HFFc6 (cell line): Measurements from ENCODE around the gene NDRG2. TPM values are rescaled to one million over a fixed set of nuclear protein-coding genes. Genes with fewer than 3 reads are reported as not detected.

ENCODE experiments used
- DNase-seq: peaks from one replicate; pipeline ENCODE4 v3.0.0-alpha.2; 2018
- H3K27ac Mint-ChIP-seq: 2 replicates; pipeline ENCODE4 v1.8.0; 2020; ENCODE audit warnings: mild to moderate bottlenecking, mixed read lengths
- H3K27me3 Mint-ChIP-seq: 2 replicates; pipeline ENCODE4 v1.8.0; 2021; ENCODE audit warnings: mild to moderate bottlenecking, moderate library complexity, mixed read lengths; ENCODE audit not compliant: insufficient read depth
- H3K36me3 Mint-ChIP-seq: 2 replicates; pipeline ENCODE4 v1.8.0; 2021; ENCODE audit warnings: low read depth, mixed read lengths
- H3K4me1 Mint-ChIP-seq: 2 replicates; pipeline ENCODE4 v1.8.0; 2020; ENCODE audit warnings: low read depth, mixed read lengths
- H3K4me3 Mint-ChIP-seq: 2 replicates; pipeline ENCODE4 v1.8.0; 2020; ENCODE audit warnings: mild to moderate bottlenecking, moderate library complexity, mixed read lengths
- H3K9me3 Mint-ChIP-seq: 2 replicates; pipeline ENCODE4 v1.8.0; 2020; ENCODE audit warnings: mild to moderate bottlenecking, mixed read lengths
- microRNA-seq: library from miRNA; unstranded; fragments of <30 nt; microRNA quantifications from one replicate; pipeline ENCODE4, GENCODE V29; 2019
- total RNA-seq, 6 experiments: library from RNA; stranded (reverse); fragmentation: NEBNext Ultra II Directional; extraction: Animal tissue kit (Norgen Biotek cat#: 25700); gene quantifications; 2 replicates in 1 of 6; 3 replicates in 5 of 6; pipeline ENCODE4 v1.2.3, GENCODE V29; 2021
- TF ChIP-seq, protein P1 (sequence below): fragments of 200-600 bp; sonication (generic); IDR thresholded peaks from 2 replicates; pipeline ENCODE4 v1.5.0; 2021; ENCODE audit warnings: antibody characterized with exemption, mild to moderate bottlenecking

Gene NDRG2
- total RNA-seq, 6 experiments from 2014 or later: 0.11 to 0.31 (median 0.23) TPM; not detected in 2

DNA sequence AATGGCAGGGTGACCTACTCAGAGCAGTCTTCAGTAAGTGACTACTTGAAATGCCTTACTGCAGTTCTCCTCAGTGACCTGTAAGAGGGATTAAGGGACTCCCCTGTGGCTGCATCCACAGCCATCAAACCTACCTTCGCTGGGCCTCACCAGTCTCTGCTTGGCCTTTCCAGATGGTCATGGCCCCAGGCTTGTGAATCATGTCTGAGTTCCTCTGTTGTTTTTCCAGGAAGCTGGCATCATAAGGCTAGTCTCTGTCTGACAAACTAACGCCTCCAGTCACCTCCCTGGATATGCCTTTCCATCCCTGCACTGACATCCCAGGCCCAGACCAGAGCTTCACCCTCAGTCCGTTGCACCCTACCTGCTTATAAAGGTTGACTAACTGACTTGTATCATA lies 55.5 kb downstream of the NDRG2 start:
- no peaks in the 10 kb centered on the region for H3K36me3 Mint-ChIP-seq
- H3K4me1 Mint-ChIP-seq: peaks cover 32% of the 10 kb centered on the region
- no peaks in the 10 kb centered on the region for H3K9me3 Mint-ChIP-seq
- no peak for DNase-seq
- TF ChIP-seq, protein P1, sequence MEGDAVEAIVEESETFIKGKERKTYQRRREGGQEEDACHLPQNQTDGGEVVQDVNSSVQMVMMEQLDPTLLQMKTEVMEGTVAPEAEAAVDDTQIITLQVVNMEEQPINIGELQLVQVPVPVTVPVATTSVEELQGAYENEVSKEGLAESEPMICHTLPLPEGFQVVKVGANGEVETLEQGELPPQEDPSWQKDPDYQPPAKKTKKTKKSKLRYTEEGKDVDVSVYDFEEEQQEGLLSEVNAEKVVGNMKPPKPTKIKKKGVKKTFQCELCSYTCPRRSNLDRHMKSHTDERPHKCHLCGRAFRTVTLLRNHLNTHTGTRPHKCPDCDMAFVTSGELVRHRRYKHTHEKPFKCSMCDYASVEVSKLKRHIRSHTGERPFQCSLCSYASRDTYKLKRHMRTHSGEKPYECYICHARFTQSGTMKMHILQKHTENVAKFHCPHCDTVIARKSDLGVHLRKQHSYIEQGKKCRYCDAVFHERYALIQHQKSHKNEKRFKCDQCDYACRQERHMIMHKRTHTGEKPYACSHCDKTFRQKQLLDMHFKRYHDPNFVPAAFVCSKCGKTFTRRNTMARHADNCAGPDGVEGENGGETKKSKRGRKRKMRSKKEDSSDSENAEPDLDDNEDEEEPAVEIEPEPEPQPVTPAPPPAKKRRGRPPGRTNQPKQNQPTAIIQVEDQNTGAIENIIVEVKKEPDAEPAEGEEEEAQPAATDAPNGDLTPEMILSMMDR: no peak
- no peak overlapping the region; the same call in 1 of the 2 replicates for H3K4me3 Mint-ChIP-seq
- H3K27me3 Mint-ChIP-seq: peaks cover 26% of the 10 kb centered on the region
- no peak overlapping the region for H3K27ac Mint-ChIP-seq

Small RNA genes within 50 kb of the gene (microRNA-seq; reads per million reads assigned to microRNA genes)
- not detected for gene MIR6717

Other genes starting within 250 kb of the NDRG2 start
- not detected for gene RNASE6, start 243.8 kb downstream of the NDRG2 start, total RNA-seq
- not detected for gene RNASE1, start 222.2 kb downstream of the NDRG2 start, total RNA-seq
- not detected for gene RNASE3, start 133.7 kb downstream of the NDRG2 start, total RNA-seq
- not detected for gene RNASE2, start 69.6 kb downstream of the NDRG2 start, total RNA-seq
- 10 to 100 TPM; 29.3 to 34.0 (median 32.7) TPM for gene METTL17, start 35.1 kb downstream of the NDRG2 start, total RNA-seq
- under 1 TPM in 1 of 6 experiments, not detected in 5; 0.15 TPM for gene SLC39A2, start 25.8 kb downstream of the NDRG2 start, total RNA-seq
- gene TPPP2, start 5.2 kb upstream of the NDRG2 start, total RNA-seq: not detected
- gene RNASE13, start 9.7 kb upstream of the NDRG2 start, total RNA-seq: not detected
- not detected for gene RNASE7, start 17.3 kb upstream of the NDRG2 start, total RNA-seq
- gene RNASE8, start 32.8 kb upstream of the NDRG2 start, total RNA-seq: not detected
- 10 to 100 TPM; 30.4 to 43.0 (median 40.8) TPM for gene ARHGEF40, start 45.2 kb upstream of the NDRG2 start, total RNA-seq
- 10 to 100 TPM in 2 of 6 experiments, 1 to 10 TPM in 4; 5.3 to 11.2 (median 6.6) TPM for gene ZNF219, start 73.6 kb upstream of the NDRG2 start, total RNA-seq
- gene TMEM253, start 76.0 kb upstream of the NDRG2 start, total RNA-seq: under 1 TPM in 2 of 6 experiments, not detected in 4; 0.18 to 0.35 TPM
- gene OR5AU1, start 131.0 kb upstream of the NDRG2 start, total RNA-seq: not detected
- gene HNRNPC, start 244.4 kb upstream of the NDRG2 start, total RNA-seq: 100 to 1,000 TPM; 528 to 684 (median 604) TPM